HG02852 (cell line): Measurements from ENCODE around the gene TNPO3.
"Not testable (repeated sequence)": the region's sequence is repeated elsewhere in the genome, so short reads cannot be mapped to it uniquely, and the experiment has no call there.

Experiments used
- ATAC-seq: cut with Tn5 transposase; IDR thresholded peaks from one replicate; pipeline ENCODE4 v1.9.1; 2021; ENCODE audit warnings: mild to moderate bottlenecking, moderate library complexity; ENCODE audit not compliant: unreplicated experiment

TNPO3 gene

DNA sequence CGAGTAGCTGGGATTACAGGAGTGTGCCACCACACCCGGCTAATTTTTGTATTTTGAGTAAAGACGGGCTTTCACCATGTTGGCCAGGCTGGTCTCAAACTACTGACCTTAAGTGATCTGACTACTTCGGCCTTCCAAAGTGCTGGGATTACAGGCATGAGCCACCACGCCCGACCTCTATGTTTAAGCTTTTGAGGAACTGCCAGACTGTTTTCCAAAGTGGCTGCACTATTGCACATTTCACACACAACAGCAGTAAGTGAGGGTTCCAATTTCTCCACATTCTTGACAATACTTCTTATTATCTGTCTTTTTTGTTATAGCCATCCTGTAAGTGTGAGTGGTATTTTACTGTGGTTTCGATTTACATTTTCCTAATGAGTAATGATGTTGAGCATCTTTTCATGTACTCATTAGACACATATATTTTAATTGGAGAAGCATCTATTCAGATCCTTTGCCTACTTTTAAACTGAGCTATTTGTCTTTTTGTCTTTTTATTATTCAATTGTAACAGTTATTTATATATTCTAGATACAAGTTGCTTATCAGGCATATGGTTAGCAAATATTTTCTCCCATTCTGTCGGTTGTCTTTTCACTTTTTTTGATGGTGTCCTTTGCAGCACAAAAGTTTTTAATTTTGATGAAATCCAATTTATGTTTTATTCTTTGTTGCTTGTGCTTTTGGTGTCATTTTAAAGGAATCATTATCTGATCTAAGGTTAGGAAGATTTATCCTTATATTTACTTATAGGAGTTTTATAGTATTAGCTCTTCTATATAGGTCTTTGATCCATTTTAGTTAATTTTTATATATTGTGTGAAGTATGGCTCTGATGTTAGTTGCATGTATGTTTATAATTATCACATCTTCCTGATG is 130.0 kb downstream of the TNPO3 start:
- no peak for ATAC-seq

DNA sequence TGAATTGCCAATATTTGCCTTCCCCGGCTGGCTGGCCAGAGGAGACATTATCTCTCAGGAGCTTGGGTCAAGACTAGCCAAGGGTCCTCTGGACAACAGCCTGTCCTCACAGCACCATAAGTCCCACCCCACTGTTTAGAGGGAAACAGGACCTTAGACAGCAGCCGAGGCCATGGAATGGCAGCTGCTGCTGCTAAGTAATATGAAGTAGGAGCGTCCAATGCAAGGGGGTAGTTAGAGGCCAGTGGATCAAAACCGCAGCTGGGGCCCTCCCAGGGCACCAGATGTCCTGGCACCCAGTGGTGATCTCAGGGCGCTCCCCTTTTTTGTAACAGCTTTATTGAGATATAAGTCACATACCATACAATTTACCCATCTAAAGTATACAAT is 131.5 kb downstream of the TNPO3 start:
- ATAC-seq = no peak

DNA sequence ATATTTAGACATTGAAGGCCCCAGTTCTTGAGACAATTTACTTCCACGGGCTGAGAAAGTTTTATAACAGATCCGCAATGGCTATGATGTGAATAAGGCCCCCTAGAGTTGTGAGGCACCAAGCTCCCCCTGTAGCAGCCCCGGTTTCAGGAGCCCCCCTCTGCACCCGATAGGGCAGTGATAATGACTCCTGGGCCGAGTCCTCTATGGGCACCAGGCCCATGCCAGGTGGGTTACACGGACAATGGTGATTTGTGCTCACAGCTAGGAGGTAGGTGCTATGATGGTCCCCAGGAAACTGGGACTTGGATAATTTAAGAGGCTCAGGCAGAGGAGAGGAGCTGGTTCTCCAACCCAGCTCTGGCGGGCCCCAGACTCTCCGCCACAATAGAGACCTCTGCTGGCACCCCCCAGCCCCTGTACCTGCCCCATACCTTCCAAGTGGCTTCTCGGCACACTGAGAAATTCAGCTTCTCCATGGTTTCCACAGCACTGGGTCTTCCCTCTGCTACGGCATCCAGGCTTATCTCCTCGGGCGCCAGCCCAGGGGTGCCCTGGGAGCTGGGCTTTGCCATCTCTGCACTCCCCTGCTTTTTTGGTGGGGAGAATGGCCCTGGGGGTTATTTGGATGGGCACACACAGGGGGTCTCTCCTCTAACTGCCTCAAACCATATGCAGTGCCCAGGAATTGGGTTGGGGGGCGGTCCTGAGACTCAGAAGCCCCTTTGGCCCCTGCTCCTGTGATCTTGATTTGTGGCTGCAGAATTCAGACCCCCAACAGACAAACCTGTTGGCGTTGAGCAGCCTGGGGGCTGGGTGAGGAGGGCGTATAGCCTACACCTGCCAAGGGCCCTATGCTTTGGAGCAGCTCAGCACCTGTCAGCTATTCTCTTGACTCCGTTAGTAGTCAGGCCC is 132.2 kb downstream of the TNPO3 start:
- no peak for ATAC-seq

DNA sequence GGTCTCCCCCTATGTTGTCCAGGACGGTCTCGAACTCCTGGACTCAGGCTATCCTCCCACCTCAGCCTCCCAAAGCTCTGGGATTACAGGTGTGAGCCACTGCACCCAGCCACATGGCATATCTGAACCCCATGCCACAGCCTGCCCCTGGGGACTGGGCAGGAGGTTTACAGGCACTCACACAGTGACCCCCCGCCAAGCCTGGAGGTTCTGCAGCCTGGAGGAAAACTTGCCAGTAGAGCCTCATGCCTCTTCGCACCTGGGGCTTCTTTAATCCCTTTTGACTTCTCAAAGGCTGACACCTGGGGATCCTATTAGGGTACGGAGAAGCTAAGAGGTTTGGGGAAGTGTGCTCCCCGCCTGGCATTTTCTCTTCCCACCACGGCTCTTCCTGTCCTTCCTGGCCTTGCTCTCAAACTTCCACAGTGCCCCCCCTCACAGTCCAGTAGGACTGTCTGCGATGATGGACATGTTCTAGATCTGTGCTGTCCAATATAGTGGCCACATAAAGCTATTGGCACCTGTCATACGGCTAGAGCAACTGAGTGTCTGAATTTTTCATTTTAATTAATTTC is 133.0 kb downstream of the TNPO3 start:
- no peak for ATAC-seq

DNA sequence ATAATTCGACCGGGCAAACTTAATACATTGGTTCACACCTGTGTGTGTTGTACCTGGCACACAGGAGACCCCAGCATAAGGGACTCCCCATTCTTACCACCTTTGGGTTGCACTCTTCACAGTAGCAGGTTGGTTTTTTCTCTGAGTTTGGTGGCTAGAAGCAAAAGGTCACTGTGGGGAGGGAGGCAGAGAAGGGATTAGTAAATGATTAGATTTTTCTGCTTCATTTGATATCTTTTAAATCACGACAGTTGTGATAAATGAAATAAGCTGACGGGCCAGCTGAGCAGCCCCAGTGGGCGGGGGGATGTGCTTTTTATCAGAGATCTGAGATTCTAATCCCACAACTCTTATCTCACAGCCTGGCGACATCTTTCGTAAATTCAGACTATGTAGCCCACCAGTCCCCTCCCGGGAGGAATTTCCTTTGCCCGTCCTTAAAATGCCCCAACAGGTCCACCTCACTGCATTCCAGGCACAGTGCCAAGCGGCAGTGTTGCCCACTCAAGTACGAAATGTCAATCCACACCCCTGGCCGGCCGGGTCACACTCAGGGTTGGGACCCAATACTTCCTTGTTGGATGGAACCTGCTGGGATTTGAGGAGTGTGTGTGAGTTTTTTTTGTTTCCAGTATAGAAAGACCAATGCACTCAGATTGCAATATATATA is 133.9 kb downstream of the TNPO3 start:
- ATAC-seq = no peak

DNA sequence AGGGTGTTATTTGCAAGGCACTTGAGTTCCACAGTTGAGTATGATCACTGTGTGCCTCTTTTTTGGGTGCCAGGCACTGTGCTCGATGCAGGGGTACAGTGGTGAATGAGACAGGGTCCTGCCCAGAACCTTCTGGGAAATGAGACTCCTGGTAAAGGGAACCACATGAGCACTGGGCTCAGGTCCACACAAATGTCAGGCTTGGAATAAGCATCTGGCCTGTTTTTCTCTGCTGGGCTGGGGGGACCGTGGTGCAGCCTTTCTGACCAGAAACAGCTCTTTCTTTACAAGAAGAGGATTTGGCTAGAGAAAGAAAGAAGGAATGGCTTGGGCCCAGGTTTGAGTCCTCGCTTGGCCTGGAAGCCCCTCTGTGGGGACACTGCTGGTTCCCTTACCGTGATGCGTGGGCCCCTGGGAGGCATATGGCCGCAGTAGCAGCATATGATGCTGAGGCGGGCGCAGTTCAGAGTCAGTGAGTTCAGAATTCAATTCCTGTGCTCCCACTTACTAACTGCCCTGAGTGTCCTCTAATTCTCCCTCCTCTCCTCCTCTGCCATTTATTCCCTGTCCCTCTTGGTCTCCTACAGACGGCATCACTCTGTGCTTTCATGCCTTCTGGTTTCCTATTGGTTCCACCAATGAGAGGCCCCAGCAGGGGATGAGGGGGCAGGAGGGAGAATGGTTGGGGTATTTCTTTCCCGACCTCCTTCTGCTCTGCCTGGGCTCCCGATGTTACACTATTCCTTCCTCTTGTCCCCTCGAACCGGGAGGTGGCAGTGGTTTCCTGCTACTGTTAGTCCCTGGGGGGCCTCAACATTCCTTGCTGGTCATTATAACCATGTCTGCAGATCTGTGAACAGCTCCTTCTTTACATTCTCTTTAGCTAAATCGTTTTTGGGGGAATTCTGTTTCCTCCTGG is 134.8 kb downstream of the TNPO3 start:
- no peak for ATAC-seq

DNA sequence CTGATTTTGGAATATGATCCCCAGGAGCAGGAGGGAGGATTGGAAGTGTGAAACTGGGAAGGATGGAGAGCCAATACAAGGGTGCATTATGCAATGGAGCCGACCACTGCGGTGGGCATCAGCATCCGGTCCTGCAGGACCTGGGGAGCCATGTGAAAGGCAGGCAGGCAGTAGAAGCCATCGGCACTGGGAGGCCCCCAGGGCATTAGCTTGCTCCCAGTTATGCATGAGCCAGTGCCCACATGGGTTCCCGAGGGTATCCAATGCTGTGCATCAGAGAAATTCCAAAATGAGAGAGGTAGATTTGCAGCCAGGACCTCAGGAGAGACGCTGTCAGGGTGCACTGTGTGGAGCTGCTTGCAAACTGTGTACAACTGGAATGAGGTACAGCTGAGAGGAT is 135.7 kb downstream of the TNPO3 start:
- no peak for ATAC-seq

DNA sequence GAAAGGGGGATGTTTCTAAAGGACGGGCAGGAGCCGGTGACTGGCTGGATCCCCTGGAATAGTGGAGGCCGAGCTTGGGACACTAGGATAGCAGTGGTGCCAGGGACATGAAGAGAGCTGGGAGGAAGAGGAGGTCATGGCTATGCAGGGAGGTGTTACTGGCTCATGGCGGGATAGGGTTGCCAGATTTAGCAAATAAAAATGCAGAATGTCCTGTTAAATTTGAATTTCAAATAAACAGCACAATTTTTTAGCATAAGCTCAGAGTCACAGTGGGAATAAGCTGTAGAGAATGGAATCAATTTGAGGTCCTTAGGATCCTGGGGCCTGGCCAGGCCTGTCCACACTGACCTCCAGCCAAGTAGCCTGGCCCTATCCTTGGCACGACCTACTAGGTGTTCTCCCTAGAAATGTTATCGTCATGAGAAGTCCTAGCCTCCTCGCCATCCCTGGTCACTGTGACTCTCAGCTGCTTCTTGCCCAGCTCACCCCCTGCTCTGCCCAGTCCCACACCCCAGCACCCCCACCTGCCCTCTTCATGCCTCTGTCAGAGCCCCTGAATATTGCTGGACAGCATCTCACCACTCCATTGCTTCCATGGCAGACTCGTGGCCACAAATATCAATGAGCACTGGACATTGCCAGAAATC is 136.8 kb downstream of the TNPO3 start:
- ATAC-seq = no peak

DNA sequence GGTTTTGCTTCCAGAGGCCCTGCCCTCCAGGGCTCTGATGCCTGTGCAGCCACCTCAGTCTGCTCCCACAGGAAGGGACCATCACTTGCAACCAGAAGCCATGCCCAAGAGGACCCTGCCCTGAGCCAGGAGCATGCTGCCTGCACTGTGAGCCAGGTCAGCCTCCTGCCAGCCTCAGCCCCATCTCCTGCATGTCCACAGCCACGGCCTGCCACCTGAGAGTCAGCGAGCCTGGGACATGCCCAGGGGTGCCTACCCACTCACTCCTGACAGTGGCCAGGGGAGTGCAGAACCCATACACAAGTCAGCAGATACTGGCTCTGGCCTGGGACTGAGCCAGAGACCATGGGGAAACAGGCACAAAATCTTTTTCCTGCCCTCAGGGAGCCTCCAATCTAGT is 137.8 kb downstream of the TNPO3 start:
- no peak for ATAC-seq

DNA sequence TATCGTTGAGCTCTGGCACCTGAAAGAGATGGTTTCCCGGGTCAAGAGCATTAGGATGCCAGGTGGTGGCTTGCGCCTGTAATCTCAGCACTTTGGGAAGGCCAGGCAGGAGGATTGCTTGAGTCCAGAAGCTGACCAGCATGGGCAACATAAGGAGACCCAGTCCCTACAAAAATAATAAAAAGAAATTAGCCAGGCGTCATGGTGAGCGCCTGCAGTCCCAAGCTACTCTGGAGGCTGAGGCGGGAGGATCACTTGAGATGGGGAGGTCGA is 138.3 kb downstream of the TNPO3 start:
- ATAC-seq = no peak

DNA sequence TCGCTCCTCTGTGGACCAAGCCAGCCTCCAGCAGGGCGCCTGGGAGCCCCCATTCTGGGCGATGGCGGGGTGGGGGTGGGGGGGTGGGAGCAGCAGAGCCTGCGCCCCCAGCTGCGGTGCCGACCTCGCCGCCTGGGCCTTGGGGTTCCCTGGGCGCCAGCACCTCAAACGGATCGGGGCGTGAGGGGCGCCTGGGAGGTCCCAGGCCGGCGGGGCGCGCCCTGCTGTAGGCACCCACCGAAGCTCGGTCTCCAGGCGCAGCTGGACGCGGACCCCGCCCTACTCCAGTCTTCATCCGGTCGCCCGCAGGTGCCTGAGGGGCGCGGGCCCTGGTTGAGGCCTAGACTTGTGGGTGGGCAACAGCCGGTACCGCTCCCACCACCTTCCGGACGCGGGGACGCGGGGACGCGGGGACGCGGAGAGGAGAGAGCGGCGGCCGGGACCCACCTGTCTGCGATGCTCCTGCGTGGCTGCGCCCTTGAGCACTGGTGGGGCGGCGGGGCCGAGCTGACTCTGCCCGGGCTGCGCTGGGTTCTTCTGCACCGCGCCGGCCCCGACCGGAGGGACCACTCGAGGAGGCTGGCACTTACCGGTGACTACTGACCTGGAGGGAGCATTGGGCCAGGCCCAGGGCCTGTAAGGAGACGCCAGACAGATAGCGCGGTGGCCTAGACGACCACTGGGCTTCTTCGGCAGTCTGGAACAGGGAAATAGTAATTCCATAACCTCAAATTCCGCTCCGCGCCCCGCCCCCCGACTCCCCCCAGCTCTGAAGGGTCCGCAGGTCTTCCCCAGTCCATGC is 138.9 kb downstream of the TNPO3 start:
- no peak for ATAC-seq

DNA sequence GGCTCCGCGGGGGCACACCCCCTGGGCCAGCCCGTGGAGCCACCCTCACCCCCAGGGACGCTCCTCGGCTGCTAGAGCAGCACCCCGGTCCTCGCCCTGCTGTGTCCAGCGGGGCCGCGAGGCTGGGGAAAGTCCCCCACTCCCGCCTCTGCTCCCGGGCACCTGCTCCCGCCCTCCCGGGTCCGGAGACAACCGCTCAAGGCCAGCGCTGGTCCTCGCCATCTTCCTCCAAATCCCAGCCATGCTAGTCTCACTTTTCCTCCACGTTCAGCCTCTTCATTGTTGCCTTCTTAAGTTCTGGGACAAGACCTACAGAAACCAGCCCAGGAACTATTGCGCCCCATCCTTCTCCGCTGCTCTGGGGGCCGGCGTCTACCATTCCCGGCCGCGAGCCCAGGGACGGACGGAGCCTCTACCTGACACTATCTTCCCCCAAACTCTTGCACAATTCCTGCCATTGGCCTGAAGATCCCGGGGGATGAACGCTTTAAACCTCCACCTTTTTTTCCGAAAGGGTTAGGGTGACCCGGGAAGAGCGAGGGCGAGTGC is 139.6 kb downstream of the TNPO3 start:
- ATAC-seq = no peak

DNA sequence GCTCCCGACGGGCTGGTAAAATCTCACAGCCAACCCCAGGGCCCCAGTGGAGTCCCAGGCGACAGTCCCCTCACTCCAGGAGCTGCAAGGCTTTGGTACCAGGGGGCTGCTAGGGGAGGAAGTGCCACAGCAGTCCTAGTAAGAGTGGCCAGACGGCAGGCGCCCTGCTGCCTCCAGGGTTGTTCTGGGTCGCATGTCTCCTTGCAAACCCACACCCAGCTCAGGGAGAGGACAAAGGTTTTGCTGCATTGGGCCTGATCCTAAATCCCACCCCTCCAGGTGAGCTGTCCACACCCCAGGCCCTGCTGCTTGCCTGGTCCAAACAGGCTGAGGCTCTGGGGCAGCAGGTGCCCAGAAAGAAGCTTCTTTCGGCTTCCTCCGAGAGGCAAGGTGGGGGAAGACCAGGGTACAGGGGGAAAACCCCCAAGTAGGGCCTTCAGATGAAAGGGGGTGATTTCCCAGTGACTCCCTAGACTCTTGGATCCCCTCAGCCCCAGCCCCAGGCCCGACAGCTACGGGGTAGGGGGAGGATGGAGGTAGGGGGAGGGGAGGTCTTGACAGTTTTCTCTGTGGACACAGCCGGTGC is 140.3 kb downstream of the TNPO3 start:
- no peak for ATAC-seq

DNA sequence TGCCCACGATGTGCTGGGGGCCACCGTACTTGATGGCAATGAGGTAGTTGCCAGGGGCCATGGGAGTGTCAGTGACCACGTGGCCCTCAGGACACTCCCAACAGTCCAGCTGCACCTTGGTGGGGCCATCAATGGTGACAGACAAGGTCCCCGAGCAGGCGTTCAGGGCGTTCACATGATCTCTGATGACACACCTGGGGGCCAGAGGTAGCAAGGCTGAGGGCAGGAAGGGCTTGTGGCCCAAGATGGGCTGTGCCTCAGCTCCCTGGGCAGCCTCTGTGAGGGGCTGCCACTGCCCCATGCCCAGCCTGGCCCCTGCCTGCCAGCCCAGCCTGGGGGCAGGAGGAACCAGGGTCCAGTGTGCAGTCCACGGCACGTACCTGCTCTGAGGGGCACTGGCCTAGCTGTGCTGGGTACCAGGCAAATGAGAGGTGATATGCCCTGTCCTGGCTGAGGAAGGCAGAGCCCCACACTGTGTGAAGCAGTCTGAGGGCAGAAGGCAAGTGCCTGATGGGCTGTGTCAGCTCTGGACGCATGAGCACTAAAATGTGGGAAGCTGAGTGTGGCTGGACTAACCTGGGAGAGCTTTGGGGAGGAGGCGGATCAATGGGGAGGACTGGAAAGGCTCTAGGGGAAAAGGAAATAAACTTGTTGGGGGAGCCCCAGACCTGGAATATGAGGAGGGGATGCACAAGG is 140.9 kb downstream of the TNPO3 start:
- no peak for ATAC-seq

DNA sequence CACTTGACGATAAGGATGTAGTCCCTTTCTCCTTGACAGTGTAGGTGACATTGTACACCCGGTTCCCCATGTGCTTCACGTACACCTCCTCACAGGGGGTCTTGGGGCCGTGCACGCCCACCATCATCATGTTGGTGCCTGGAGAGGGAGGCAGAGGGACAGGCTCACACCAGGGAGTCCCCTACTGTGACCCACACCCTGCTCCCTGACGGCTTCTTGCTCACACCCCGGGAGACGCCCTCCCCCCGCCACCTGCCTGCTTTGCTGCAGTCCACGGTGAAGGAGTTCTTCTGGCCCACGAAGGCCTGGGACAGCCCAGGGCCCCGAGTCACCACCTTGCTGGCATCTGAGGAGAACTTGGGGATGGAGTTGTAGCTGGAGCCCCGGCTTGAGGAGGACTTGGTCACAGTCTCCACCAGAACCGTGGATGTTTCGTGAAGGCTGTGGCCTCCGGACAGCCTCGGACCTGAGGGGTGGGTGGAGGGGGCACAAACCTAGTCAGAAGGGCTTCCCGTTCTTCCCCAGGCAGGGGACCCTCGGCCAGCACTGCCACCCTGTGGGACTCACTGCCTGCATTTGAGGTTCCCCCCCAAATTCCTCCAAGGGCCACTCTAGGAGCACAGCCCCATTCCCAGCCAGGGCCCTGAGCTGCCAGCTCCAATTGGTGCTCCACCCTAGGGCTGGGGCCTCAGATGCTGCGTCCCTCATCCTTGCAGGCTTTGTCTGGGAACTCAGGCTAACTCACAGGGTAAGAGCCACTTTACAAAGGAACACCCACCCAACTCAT is 142.0 kb downstream of the TNPO3 start:
- ATAC-seq = not testable (repeated sequence)

DNA sequence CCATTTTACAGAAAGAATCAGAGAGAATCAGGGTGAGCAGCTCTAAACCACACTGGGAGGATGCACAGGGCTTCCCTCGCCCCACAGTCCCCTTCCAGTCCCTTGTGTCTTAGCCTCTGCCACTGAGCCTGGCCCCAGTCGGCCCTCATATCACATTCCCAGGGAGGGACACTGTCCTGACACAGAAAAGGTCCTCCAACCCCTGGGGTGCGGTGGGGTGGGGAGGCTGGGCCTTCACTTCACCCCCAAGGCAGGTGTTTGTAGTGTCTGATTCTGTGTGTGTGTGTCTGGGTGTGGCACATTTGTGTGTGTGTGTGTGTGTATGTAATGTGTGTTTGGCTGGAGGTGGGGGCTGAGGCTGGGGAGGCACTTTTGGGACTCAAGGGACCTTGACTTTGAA is 142.6 kb downstream of the TNPO3 start:
- ATAC-seq = no peak
